Right atrium auricular region (tissue), 2 donors: ENCODE data around the gene NXNL1. TPM values are rescaled to one million over a fixed set of nuclear protein-coding genes. Genes with fewer than 3 reads are reported as not detected.
A peak's percentile ranks its signal among the peaks of the same experiment; 100 is the strongest.

ENCODE experiments used
- DNase-seq: peaks from one replicate; pipeline ENCODE4 v3.0.0-alpha.2; 2019; ENCODE audit warnings: low spot score
- H3K27ac ChIP-seq, 2 donors: fragments of 200-600 bp; sonication (generic); 1 replicate in 1 of 2; 2 replicates in 1 of 2; pipeline ENCODE4 v1.5.1; 2016 to 2019
- H3K27me3 ChIP-seq, 2 donors: fragments of 200-600 bp; sonication (generic); one replicate each; pipeline versions ENCODE4 v1.5.1 to v1.6.0; 2017 to 2019
- H3K36me3 ChIP-seq: fragments of 200-600 bp; sonication (generic); one replicate; pipeline ENCODE4 v1.5.1; 2016
- H3K4me1 ChIP-seq, 2 donors: fragments of 200-600 bp; sonication (generic); one replicate each; pipeline versions ENCODE4 v1.5.1 to v1.6.0; 2017 to 2019
- H3K4me3 ChIP-seq, 2 donors: fragments of 200-600 bp; sonication (generic); 1 replicate in 1 of 2; 2 replicates in 1 of 2; pipeline ENCODE4 v1.5.1; 2017 to 2019; ENCODE audit warnings: mild to moderate bottlenecking in 1 of 2, moderate library complexity in 1 of 2
- H3K9me3 ChIP-seq, 2 donors: fragments of 200-600 bp; sonication (generic); one replicate each; pipeline ENCODE4 v1.5.1; 2019
- CTCF ChIP-seq, 2 donors: fragments of 200-600 bp; sonication (generic); IDR thresholded peaks; one replicate each; pipeline ENCODE4 v1.5.1; 2019; ENCODE audit warnings: antibody characterized with exemption in 2 of 2
- total RNA-seq, 2 donors: library from RNA; depleted of rRNA; stranded (reverse); fragments of >200 nt; gene quantifications; one replicate each; pipeline ENCODE4 v1.1.0, GENCODE V29; 2016

NXNL1 gene
- total RNA-seq, 2 donors from 2014 or later = not detected

GRCh38 chr19:17424743-17425365 lies 35.9 kb downstream of the NXNL1 start:
- H3K27ac ChIP-seq = no peak overlapping the region
- no peaks in the 10 kb centered on the region for H3K36me3 ChIP-seq
- no peaks in the 10 kb centered on the region for H3K27me3 ChIP-seq
- H3K9me3 ChIP-seq = no peaks in the 10 kb centered on the region
- H3K4me3 ChIP-seq = no peak overlapping the region
- H3K4me1 ChIP-seq = peaks cover 0 to 19% of the 10 kb centered on the region in 2 donors
- no peak for DNase-seq
- peak in 1 of 2 donors; percentile 57 for TF ChIP-seq CTCF (IDR thresholded peaks at IDR 0.05)

GRCh38 chr19:17423429-17424208 lies 37.1 kb downstream of the NXNL1 start:
- DNase-seq = no peak
- Histone ChIP-seq H3K27me3 (no peaks in the 10 kb centered on the region), H3K36me3 (no peaks in the 10 kb centered on the region), H3K4me3 (no peak overlapping the region), H3K4me1 (peaks cover 0 to 25% of the 10 kb centered on the region in 2 donors), H3K27ac (no peak overlapping the region), H3K9me3 (no peaks in the 10 kb centered on the region)
- TF ChIP-seq CTCF (IDR thresholded peaks at IDR 0.05) = no peak

GRCh38 chr19:17421942-17422341 lies 38.8 kb downstream of the NXNL1 start:
- Histone ChIP-seq H3K9me3 (no peaks in the 10 kb centered on the region), H3K27me3 (no peaks in the 10 kb centered on the region), H3K36me3 (no peaks in the 10 kb centered on the region), H3K4me3 (no peak overlapping the region), H3K4me1 (peaks cover 0 to 25% of the 10 kb centered on the region in 2 donors), H3K27ac (no peak overlapping the region)
- TF ChIP-seq CTCF (IDR thresholded peaks at IDR 0.05) = no peak
- DNase-seq = no peak

DNA sequence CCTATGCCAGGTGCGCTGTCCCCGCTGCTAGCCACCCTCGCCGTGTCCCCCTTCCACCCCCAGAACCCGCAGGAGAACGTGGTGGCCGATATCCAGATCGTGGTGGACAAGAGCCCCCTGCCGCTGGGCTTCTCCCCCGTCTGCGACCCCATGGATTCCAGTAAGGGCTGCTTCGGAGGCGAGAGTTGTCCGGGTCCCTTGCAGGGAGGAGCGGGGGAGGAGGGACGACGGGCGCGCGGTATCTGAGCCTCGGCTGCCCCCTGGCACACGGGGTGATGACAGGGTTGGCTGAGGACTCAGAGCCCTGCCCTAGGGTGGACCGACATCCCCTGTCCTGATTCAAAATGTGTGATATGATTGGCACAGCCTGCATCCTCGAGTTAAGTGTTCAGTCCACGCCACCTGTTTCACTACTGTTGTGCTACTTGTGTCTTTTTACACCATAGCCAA lies 40.2 kb downstream of the NXNL1 start:
- no peak for DNase-seq

More for the DNA sequence above, 40.2 kb downstream of the NXNL1 start:
- H3K36me3 ChIP-seq = no peaks in the 10 kb centered on the region
- no peaks in the 10 kb centered on the region for H3K27me3 ChIP-seq
- H3K4me3 ChIP-seq = peak overlapping the region; percentile 60 to 93
- TF ChIP-seq CTCF (IDR thresholded peaks at IDR 0.05) = no peak
- peaks cover 0 to 25% of the 10 kb centered on the region in 2 donors for H3K4me1 ChIP-seq
- H3K27ac ChIP-seq = peak overlapping the region; percentile 76 to 80
- no peaks in the 10 kb centered on the region for H3K9me3 ChIP-seq
